Spleen (tissue), 7 donors: Measurements from ENCODE around the gene TOMT.

Experiments
- POLR2A ChIP-seq, 3 donors: fragments of 450-650 bp; IDR thresholded peaks; one replicate each; pipeline ENCODE4 v1.5.1; 2017; ENCODE audit warnings: antibody characterized with exemption in 3 of 3, mild to moderate bottlenecking in 1 of 3
- POLR2AphosphoS5 ChIP-seq, 3 donors: sonication (generic); formaldehyde crosslinking; IDR thresholded peaks; one replicate each; pipeline ENCODE4 v1.5.1; 2017; ENCODE audit warnings: antibody characterized with exemption in 3 of 3
- TF ChIP-seq, protein P1 (sequence below), 11 experiments: fragments of 200-600 bp in 7 of 11; fragments of 450-650 bp in 4 of 11; sonication (generic) in 4 of 11; IDR thresholded peaks in 8 of 11; conservative IDR thresholded peaks in 3 of 11; 1 replicate in 7 of 11; 2 replicates in 4 of 11; pipeline versions ENCODE4 v1.4.0 to v1.8.0; 2016 to 2021; ENCODE audit warnings: antibody characterized with exemption in 11 of 11, inconsistent platforms in 4 of 11, mild to moderate bottlenecking in 1 of 11
- donor health status: DM: no; HTN: no; CAD: no; lungs with moderate emphysema.
- donor health status: DM: no; HTN: no; CAD: no.
- donor health status: DM: no; HTN: no; CAD: no.

DNA sequence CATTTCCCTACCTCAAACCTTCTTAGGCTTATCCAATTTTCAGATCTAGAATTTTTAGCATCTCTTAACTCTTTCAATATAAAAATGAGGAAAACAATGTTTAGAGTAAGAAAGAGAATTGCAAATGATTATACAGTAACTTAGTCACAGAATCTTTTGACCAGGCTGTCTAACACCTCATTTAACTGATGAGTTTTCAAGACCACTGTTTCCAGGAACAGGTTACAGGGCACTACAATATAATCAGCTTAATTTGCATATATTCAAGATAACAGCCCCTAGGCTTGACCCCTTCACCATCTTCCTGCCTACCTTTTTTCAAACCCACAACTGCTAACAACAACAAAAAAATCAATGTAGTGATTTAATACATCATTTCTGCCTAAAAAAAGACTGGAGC, 38.0 kb upstream of the TOMT start:
- TF ChIP-seq POLR2A (IDR thresholded peaks at IDR 0.05) = no peak
- TF ChIP-seq, protein P1, sequence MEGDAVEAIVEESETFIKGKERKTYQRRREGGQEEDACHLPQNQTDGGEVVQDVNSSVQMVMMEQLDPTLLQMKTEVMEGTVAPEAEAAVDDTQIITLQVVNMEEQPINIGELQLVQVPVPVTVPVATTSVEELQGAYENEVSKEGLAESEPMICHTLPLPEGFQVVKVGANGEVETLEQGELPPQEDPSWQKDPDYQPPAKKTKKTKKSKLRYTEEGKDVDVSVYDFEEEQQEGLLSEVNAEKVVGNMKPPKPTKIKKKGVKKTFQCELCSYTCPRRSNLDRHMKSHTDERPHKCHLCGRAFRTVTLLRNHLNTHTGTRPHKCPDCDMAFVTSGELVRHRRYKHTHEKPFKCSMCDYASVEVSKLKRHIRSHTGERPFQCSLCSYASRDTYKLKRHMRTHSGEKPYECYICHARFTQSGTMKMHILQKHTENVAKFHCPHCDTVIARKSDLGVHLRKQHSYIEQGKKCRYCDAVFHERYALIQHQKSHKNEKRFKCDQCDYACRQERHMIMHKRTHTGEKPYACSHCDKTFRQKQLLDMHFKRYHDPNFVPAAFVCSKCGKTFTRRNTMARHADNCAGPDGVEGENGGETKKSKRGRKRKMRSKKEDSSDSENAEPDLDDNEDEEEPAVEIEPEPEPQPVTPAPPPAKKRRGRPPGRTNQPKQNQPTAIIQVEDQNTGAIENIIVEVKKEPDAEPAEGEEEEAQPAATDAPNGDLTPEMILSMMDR (IDR thresholded peaks at IDR 0.05 in 8 of 11, conservative IDR thresholded peaks at IDR 0.05 in 3 of 11) = no peak
- no peak for TF ChIP-seq POLR2AphosphoS5 (IDR thresholded peaks at IDR 0.05)
